HL-60 (cell line): Measurements from ENCODE around the gene DUSP2.

Experiments used
- DNase-seq, 2 experiments: peaks; one replicate each; pipeline ENCODE4 v3.0.0-alpha.2; 2010 to 2020; ENCODE audit warnings: low read depth in 1 of 2, low spot score in 1 of 2
- H3K27ac ChIP-seq: fragments of 250-450 bp; sonication (Bioruptor Pico); replicated peaks from 2 replicates; pipeline ENCODE4 v1.5.1; 2020; ENCODE audit warnings: mild to moderate bottlenecking, moderate library complexity
- H3K27me3 ChIP-seq: fragments of 250-450 bp; sonication (Bioruptor Pico); 2 replicates; pipeline ENCODE4 v1.5.1; 2021; ENCODE audit warnings: mild to moderate bottlenecking, moderate library complexity; ENCODE audit not compliant: insufficient read depth, poor library complexity, severe bottlenecking
- H3K4me3 ChIP-seq: replicated peaks from 2 replicates; pipeline ENCODE4 v1.5.1; 2011; ENCODE audit warnings: mild to moderate bottlenecking, control low read depth, low read length; ENCODE audit not compliant: insufficient read depth
- CTCF ChIP-seq: IDR thresholded peaks from one replicate; pipeline ENCODE4 v1.5.1; 2011; ENCODE audit warnings: low read length, control low read depth, inconsistent platforms; ENCODE audit not compliant: insufficient read depth
- GABPA ChIP-seq: IDR thresholded peaks from 2 replicates; pipeline ENCODE4 v1.6.1; 2012; ENCODE audit warnings: low read depth
- POLR2AphosphoS5 ChIP-seq: IDR thresholded peaks from 2 replicates; pipeline ENCODE4 v1.6.1; 2012; ENCODE audit warnings: low read depth
- REST ChIP-seq: IDR thresholded peaks from 2 replicates; pipeline ENCODE4 v1.6.1; 2012; ENCODE audit warnings: low read depth; ENCODE audit not compliant: insufficient replicate concordance
- SPI1 ChIP-seq: IDR thresholded peaks from 2 replicates; pipeline ENCODE4 v1.6.1; 2012; ENCODE audit warnings: low read depth, mild to moderate bottlenecking, borderline replicate concordance

DUSP2 gene

GRCh38 chr2:96124406-96125265 lies 20.6 kb downstream of the DUSP2 start:
- TF ChIP-seq CTCF: no peak
- no peak overlapping the region for H3K27ac ChIP-seq
- no peak overlapping the region for H3K4me3 ChIP-seq
- peaks cover 3% of the 10 kb centered on the region for H3K27me3 ChIP-seq
- no peak for DNase-seq

- DNase-seq: no peak
Measured at GRCh38 chr2:96123936-96124335, 21.3 kb downstream of the DUSP2 start.

GRCh38 chr2:96123290-96123689 lies 21.9 kb downstream of the DUSP2 start:
- no peak overlapping the region for H3K27ac ChIP-seq
- DNase-seq: no peak
- TF ChIP-seq CTCF (no peak), GABPA (no peak), SPI1 (no peak), POLR2AphosphoS5 (no peak), REST (no peak)
- H3K4me3 ChIP-seq: no peak overlapping the region
- H3K27me3 ChIP-seq: peaks cover 8% of the 10 kb centered on the region

More at GRCh38 chr2:96123936-96124335, 21.3 kb downstream of the DUSP2 start:
- H3K4me3 ChIP-seq: no peak overlapping the region
- TF ChIP-seq REST: no peak
- TF ChIP-seq SPI1: no peak
- H3K27ac ChIP-seq: no peak overlapping the region
- H3K27me3 ChIP-seq: peaks cover 8% of the 10 kb centered on the region

GRCh38 chr2:96122391-96122790 lies 22.8 kb downstream of the DUSP2 start:
- no peak for TF ChIP-seq GABPA
- TF ChIP-seq POLR2AphosphoS5: no peak
- TF ChIP-seq REST: no peak
- TF ChIP-seq SPI1: no peak
- no peak for TF ChIP-seq CTCF
- H3K4me3 ChIP-seq: no peak overlapping the region
- peaks cover 13% of the 10 kb centered on the region for H3K27me3 ChIP-seq
- no peak overlapping the region for H3K27ac ChIP-seq
- no peak for DNase-seq
